GM12892 (cell line): Measurements from ENCODE around the gene GABRG3.

Experiments used
- POLR2A ChIP-seq: IDR thresholded peaks from 2 replicates; pipeline ENCODE4 v1.6.1; 2011; ENCODE audit warnings: low read depth, low read length, control low read depth
- POLR2AphosphoS5 ChIP-seq: IDR thresholded peaks from 2 replicates; pipeline ENCODE4 v1.6.1; 2011; ENCODE audit warnings: low read depth, low read length, control low read depth

DNA sequence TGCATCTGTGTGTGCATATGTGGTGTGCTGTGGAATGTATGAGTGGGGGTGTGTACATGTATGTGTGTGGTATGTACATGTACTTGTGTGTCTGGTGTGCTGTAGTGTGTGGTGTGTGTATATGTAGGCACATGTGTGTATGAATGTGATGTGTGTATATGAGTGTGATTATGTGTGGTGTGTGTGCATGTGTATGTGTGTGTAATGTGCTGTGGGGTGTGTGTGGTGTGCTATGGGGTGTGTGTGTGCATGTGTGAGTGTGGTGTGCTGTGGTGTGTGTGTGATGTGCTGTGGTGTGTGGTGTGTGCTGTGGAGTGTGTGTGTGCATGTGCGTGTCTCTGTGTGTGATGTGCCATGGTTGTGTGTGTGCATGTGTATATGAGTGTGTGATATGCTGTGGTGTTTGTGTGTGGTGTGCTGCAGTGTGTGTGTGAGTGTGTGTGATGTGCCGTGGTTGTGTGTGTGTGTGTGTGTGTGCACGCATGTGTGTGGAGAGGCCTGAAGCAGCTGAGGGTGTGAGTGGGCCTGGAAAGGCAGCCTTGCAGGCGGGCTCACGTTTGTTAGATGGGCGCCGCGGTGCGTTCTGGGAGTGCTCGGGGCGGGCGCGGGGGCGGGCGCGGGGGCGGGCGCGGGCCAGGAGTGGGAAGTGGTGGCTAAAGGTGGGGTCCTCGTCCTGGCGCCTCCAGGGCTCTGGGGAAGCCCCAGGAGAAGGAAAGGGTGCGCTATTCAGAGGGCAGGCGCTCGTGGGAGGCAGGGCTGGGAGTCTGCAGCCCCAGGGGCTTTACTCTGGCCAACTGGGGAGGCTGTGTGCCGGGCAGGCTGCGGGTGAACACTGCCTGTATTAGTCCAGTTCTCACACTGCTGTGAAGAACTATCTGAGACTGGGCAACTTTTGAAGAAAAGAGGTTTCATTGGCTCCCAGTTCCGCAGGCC is 116.9 kb downstream of the GABRG3 start:
- no peak for TF ChIP-seq POLR2A
- no peak for TF ChIP-seq POLR2AphosphoS5
